Thyroid gland (tissue), 4 donors: Measurements from ENCODE around the gene DOHH.

Source experiments
- POLR2A ChIP-seq, 2 donors: fragments of 450-650 bp; IDR thresholded peaks; one replicate each; pipeline ENCODE4 v1.6.1; 2017; ENCODE audit warnings: antibody characterized with exemption in 2 of 2, mild to moderate bottlenecking in 2 of 2, moderate library complexity in 1 of 2
- TF ChIP-seq, protein P1 (sequence below), 6 experiments: fragments of 200-600 bp in 3 of 6; fragments of 450-650 bp in 3 of 6; sonication (generic) in 3 of 6; IDR thresholded peaks; one replicate each; pipeline ENCODE4 v1.5.1; 2016 to 2019; ENCODE audit warnings: antibody characterized with exemption in 6 of 6, mild to moderate bottlenecking in 2 of 6, inconsistent platforms in 1 of 6, moderate library complexity in 1 of 6

DNA sequence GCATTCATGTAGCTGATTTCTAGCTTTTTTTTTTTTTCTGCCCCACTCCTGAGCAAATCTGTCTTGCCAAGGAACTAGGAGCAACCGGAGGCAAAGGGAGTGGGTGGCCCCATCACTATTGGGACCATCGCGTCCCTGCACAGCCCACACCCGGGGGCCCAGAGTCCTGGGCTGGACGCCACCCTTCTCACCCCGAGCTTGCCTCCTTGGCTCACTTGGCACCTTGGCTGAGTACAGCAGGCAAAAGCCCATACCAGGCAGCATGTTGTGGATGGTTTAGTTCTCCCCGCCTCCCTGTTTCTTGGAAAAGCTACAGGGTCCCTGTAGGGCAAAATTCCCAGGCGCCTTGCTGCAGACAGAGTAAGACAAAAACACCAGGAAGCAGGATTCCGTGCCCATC, 33.8 kb downstream of the DOHH start:
- TF ChIP-seq, protein P1, sequence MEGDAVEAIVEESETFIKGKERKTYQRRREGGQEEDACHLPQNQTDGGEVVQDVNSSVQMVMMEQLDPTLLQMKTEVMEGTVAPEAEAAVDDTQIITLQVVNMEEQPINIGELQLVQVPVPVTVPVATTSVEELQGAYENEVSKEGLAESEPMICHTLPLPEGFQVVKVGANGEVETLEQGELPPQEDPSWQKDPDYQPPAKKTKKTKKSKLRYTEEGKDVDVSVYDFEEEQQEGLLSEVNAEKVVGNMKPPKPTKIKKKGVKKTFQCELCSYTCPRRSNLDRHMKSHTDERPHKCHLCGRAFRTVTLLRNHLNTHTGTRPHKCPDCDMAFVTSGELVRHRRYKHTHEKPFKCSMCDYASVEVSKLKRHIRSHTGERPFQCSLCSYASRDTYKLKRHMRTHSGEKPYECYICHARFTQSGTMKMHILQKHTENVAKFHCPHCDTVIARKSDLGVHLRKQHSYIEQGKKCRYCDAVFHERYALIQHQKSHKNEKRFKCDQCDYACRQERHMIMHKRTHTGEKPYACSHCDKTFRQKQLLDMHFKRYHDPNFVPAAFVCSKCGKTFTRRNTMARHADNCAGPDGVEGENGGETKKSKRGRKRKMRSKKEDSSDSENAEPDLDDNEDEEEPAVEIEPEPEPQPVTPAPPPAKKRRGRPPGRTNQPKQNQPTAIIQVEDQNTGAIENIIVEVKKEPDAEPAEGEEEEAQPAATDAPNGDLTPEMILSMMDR (IDR thresholded peaks at IDR 0.05): no peak
- no peak for TF ChIP-seq POLR2A (IDR thresholded peaks at IDR 0.05)
